KMS-11 (cell line): ENCODE data around the gene NMUR1.
"Not testable (repeated sequence)": the region's sequence is repeated elsewhere in the genome, so short reads cannot be mapped to it uniquely, and the experiment has no call there.

Source experiments
- H2AFZ ChIP-seq: fragments of 200-600 bp; sonication (generic); 2 replicates; pipeline ENCODE4 v1.6.1; 2016; ENCODE audit warnings: antibody characterized with exemption, mixed run types, low read depth
- H3K27ac ChIP-seq: fragments of 200-600 bp; sonication (generic); 2 replicates; pipeline ENCODE4 v1.6.1; 2016; ENCODE audit warnings: mild to moderate bottlenecking, mixed run types
- H3K27me3 ChIP-seq: fragments of 200-600 bp; sonication (generic); 2 replicates; pipeline ENCODE4 v1.6.1; 2017; ENCODE audit warnings: mild to moderate bottlenecking, low read depth, mixed run types, moderate library complexity; ENCODE audit not compliant: insufficient read depth
- H3K36me3 ChIP-seq: fragments of 200-600 bp; sonication (generic); 2 replicates; pipeline ENCODE4 v1.6.1; 2017; ENCODE audit warnings: mild to moderate bottlenecking, mixed run types; ENCODE audit not compliant: insufficient read depth
- H3K4me1 ChIP-seq: fragments of 200-600 bp; sonication (generic); 2 replicates; pipeline ENCODE4 v1.6.1; 2016; ENCODE audit warnings: mild to moderate bottlenecking, low read depth, mixed run types; ENCODE audit not compliant: poor library complexity, severe bottlenecking
- H3K4me2 ChIP-seq: fragments of 200-600 bp; sonication (generic); 2 replicates; pipeline ENCODE4 v1.7.0; 2016; ENCODE audit warnings: mild to moderate bottlenecking, mixed run types
- H3K4me3 ChIP-seq: fragments of 200-600 bp; sonication (generic); IDR thresholded peaks from 2 replicates; pipeline ENCODE4 v1.6.1; 2017; ENCODE audit warnings: low read depth, low read length, mixed read lengths; ENCODE audit not compliant: insufficient read depth
- H3K79me2 ChIP-seq: fragments of 200-600 bp; sonication (generic); 2 replicates; pipeline ENCODE4 v1.6.1; 2016; ENCODE audit warnings: low read depth, mixed run types; ENCODE audit not compliant: insufficient read depth
- H3K9ac ChIP-seq: fragments of 200-600 bp; sonication (generic); 2 replicates; pipeline ENCODE4 v1.6.1; 2016; ENCODE audit warnings: mild to moderate bottlenecking, mixed run types
- H4K20me1 ChIP-seq: fragments of 200-600 bp; sonication (generic); 2 replicates; pipeline ENCODE4 v1.6.1; 2016; ENCODE audit warnings: mild to moderate bottlenecking, mixed run types; ENCODE audit not compliant: insufficient read depth
- TF ChIP-seq, protein P1 (sequence below): fragments of 200-600 bp; sonication (generic); conservative IDR thresholded peaks from 2 replicates; pipeline ENCODE4 v1.6.1; 2017; ENCODE audit warnings: low read depth, mild to moderate bottlenecking, antibody characterized with exemption, low read length, moderate library complexity, mixed read lengths

The NMUR1 gene

DNA sequence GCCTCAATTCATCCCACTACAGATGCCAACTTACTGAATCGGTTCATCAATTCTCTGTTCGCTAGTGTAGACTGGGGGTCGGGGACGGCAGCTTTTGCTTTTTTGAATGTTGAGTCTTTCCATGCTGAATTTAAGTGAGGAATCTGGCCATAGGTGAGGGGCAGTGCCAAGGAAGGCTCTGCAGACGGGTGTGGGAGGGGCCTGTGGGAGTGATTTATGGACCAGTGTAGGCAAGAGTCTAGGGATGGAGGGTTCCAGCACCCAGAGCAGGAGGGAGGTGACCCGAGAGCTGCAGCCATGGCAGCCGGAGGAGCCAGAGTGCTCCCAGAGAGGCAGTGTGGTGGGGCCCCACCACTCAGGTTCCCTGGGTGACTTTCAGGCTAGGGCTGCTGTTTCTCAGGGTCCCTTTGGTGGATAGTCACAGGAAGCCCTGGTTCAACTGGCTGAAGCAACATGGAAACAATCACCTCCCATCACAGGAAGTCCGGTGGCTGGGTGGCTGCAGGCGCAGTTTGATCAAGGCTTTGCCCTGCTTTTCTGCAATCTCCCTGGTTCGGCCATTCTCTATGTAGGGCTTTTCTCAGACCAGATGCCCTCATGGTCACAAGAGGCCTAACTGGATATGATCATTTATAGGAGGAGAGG lies 45.5 kb upstream of the NMUR1 start:
- Histone ChIP-seq H3K4me2 (no peak overlapping the region), H3K79me2 (no peaks in the 10 kb centered on the region), H3K4me1 (no peaks in the 10 kb centered on the region), H3K9ac (no peak overlapping the region), H2AFZ (no peak overlapping the region), H3K27me3 (no peaks in the 10 kb centered on the region), H3K27ac (no peak overlapping the region), H4K20me1 (no peaks in the 10 kb centered on the region), H3K36me3 (no peaks in the 10 kb centered on the region), H3K4me3 (no peak overlapping the region)
- TF ChIP-seq, protein P1, sequence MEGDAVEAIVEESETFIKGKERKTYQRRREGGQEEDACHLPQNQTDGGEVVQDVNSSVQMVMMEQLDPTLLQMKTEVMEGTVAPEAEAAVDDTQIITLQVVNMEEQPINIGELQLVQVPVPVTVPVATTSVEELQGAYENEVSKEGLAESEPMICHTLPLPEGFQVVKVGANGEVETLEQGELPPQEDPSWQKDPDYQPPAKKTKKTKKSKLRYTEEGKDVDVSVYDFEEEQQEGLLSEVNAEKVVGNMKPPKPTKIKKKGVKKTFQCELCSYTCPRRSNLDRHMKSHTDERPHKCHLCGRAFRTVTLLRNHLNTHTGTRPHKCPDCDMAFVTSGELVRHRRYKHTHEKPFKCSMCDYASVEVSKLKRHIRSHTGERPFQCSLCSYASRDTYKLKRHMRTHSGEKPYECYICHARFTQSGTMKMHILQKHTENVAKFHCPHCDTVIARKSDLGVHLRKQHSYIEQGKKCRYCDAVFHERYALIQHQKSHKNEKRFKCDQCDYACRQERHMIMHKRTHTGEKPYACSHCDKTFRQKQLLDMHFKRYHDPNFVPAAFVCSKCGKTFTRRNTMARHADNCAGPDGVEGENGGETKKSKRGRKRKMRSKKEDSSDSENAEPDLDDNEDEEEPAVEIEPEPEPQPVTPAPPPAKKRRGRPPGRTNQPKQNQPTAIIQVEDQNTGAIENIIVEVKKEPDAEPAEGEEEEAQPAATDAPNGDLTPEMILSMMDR: no peak

DNA sequence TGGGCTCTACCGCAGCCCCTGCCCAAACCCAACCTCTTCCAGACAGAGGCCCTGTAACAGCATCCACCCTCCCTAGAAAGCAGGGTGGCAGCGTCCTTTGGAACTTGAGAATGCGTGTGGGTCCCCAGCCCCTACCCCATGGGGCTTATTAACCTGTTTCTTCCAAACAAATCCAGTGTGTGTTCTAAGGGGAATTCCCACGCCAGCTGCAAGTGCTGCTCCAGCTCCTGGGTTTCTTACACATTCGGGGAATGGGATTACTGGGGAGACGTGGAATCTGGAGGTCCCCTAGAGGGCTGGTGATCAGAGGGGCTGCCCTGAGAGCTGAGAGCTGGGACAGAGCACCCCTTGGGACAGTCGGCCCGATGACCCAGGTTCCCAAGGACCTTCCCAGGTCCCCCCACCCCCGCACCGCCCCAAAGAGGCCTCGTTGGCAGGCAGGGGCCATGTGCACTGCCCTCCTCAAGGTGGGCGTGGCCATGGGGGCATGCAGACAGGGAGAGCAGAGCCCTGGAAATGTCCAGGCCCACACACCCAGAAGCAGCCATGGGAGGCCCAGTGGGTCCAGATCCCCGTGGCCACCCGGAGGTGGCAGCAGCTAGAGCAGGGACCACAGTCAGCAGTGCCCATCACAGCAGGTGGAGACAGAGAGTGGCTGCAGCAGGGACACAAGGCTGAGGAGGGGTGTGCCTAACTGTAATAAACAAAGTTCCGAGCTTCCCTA lies 43.6 kb upstream of the NMUR1 start:
- Histone ChIP-seq H3K79me2 (no peaks in the 10 kb centered on the region), H2AFZ (no peak overlapping the region), H4K20me1 (no peaks in the 10 kb centered on the region), H3K4me3 (no peak overlapping the region), H3K4me2 (no peak overlapping the region), H3K27me3 (no peaks in the 10 kb centered on the region), H3K9ac (no peak overlapping the region), H3K4me1 (no peaks in the 10 kb centered on the region), H3K36me3 (no peaks in the 10 kb centered on the region), H3K27ac (no peak overlapping the region)
- TF ChIP-seq, protein P1: no peak

DNA sequence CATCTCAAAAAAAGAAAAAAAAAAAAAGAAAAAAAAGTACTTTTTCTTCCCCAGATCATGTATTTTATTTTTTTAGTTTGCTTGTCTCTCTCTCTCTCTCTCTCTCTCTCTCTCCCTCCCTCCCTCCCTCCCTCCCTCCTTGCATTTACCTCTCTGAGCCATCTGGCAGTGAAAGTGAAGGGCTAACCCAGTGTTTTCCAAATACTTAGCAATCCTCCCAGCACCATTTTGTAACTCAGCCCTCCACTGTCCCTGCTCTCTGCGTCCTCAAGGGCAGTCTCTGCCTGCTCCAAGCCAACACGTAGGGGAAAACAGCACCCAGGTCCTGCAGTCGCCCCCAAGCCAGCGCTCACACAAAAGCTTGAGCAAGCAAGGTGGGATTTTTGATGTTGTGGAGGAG lies 42.9 kb upstream of the NMUR1 start:
- Histone ChIP-seq H3K9ac (no peak overlapping the region), H2AFZ (no peak overlapping the region), H3K4me2 (no peak overlapping the region), H3K79me2 (no peaks in the 10 kb centered on the region), H3K27ac (no peak overlapping the region), H3K4me3 (no peak overlapping the region), H4K20me1 (no peaks in the 10 kb centered on the region), H3K4me1 (no peaks in the 10 kb centered on the region), H3K27me3 (no peaks in the 10 kb centered on the region), H3K36me3 (no peaks in the 10 kb centered on the region)
- TF ChIP-seq, protein P1: no peak

DNA sequence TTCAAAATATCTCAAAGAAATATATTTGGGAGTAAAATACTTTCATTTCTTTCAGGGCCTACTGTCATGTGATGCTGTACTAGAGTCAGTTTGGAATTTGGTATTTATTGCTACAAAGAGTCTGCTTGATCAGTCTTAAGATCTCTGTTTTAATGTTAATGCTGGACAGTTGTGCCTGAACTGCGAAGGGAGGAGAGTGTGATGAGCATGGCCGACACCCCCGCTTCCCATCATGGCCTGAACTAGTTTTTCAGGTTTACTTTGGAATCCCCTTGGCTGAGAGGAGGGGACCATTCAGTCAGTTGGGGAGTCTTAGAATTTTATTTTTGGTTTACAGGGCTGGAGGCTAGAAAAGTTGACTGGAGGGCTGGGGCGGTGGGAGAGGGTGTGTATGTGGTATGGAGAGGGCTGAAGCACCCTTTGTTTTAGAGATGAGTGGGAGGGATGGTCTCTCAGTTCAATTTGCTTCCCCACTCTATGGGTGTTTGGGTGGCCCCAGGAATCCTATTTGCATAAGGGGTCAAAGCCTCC lies 41.5 kb upstream of the NMUR1 start:
- Histone ChIP-seq H3K4me2 (no peak overlapping the region), H4K20me1 (no peaks in the 10 kb centered on the region), H3K9ac (no peak overlapping the region), H3K27ac (no peak overlapping the region), H3K79me2 (no peaks in the 10 kb centered on the region), H3K27me3 (no peaks in the 10 kb centered on the region), H3K36me3 (no peaks in the 10 kb centered on the region), H2AFZ (no peak overlapping the region), H3K4me1 (no peaks in the 10 kb centered on the region), H3K4me3 (no peak overlapping the region)
- TF ChIP-seq, protein P1: no peak

DNA sequence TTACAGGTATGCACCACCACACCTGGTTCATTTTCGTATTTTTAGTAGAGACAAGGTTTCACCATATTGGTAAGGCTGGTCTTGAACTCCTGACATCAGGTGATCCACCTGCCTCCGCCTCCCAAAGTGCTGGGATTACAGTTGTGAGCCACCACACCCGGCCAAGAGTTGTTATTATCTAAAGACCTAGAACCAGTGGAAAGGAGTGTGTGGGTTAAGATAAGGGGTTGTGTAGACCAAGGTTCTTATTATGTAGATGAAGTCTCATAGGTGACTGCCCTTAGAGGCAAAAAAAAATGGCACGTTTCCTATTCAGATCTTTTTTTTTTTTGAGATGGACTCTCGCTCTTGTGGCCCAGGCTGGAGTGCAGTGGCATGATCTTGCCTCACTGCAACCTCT lies 40.7 kb upstream of the NMUR1 start:
- not testable (repeated sequence) for H4K20me1 ChIP-seq, H3K27me3 ChIP-seq, H3K79me2 ChIP-seq, H2AFZ ChIP-seq, H3K36me3 ChIP-seq, H3K9ac ChIP-seq, H3K27ac ChIP-seq, H3K4me2 ChIP-seq, H3K4me1 ChIP-seq, H3K4me3 ChIP-seq
